Activated effector memory CD4-positive, alpha-beta T cell treated with Interleukin-2 at 50 U/mL for 16 hours (primary cell): ENCODE results near the gene WASHC2C.
"Not testable (repeated sequence)": the region's sequence is repeated elsewhere in the genome, so short reads cannot be mapped to it uniquely, and the experiment has no call there.

Experiments used
- DNase-seq: peaks from one replicate; pipeline ENCODE4 v3.0.0-alpha.2; 2020

The WASHC2C gene

GRCh38 chr10:45763037-45763436, 36.0 kb downstream of the WASHC2C start:
- not testable (repeated sequence) for DNase-seq

GRCh38 chr10:45768334-45768733, 41.3 kb downstream of the WASHC2C start:
- not testable (repeated sequence) for DNase-seq

- not testable (repeated sequence) for DNase-seq
Observed at GRCh38 chr10:45771757-45772461, 44.8 kb downstream of the WASHC2C start.

- DNase-seq: not testable (repeated sequence)
Observed at GRCh38 chr10:45786217-45786616, 59.2 kb downstream of the WASHC2C start.

- DNase-seq: not testable (repeated sequence)
Observed at GRCh38 chr10:45787212-45787741, 60.2 kb downstream of the WASHC2C start.

GRCh38 chr10:45789991-45790390, 62.9 kb downstream of the WASHC2C start:
- DNase-seq: not testable (repeated sequence)

- not testable (repeated sequence) for DNase-seq
Observed at GRCh38 chr10:45790694-45791426, 63.8 kb downstream of the WASHC2C start.

GRCh38 chr10:45794761-45795160, 67.7 kb downstream of the WASHC2C start:
- not testable (repeated sequence) for DNase-seq

GRCh38 chr10:45803060-45804010, 76.3 kb downstream of the WASHC2C start:
- not testable (repeated sequence) for DNase-seq

GRCh38 chr10:45804996-45805395, 77.9 kb downstream of the WASHC2C start:
- DNase-seq: not testable (repeated sequence)

- DNase-seq: no peak
Observed at GRCh38 chr10:45809837-45810236, 82.8 kb downstream of the WASHC2C start.

- DNase-seq: no peak
Observed at GRCh38 chr10:45811075-45811474, 84.0 kb downstream of the WASHC2C start.

- DNase-seq: not testable (repeated sequence)
Observed at GRCh38 chr10:45812959-45813358, 85.9 kb downstream of the WASHC2C start.

GRCh38 chr10:45814146-45814545, 87.1 kb downstream of the WASHC2C start:
- not testable (repeated sequence) for DNase-seq

- no peak for DNase-seq
Observed at GRCh38 chr10:45817130-45817859, 90.2 kb downstream of the WASHC2C start.

GRCh38 chr10:45817912-45818311, 90.8 kb downstream of the WASHC2C start:
- DNase-seq: no peak

- no peak for DNase-seq
Observed at GRCh38 chr10:45819552-45819951, 92.5 kb downstream of the WASHC2C start.

GRCh38 chr10:45820107-45820830, 93.2 kb downstream of the WASHC2C start:
- DNase-seq: not testable (repeated sequence)

GRCh38 chr10:45822918-45823317, 95.9 kb downstream of the WASHC2C start:
- DNase-seq: not testable (repeated sequence)
